Retina (tissue), 1 donor: ENCODE measurements around the gene PLCG2.
A peak's percentile ranks its signal among the peaks of the same experiment; 100 is the strongest.
"Not testable (repeated sequence)": the region's sequence is repeated elsewhere in the genome, so short reads cannot be mapped to it uniquely, and the experiment has no call there.

Experiments used
- DNase-seq: peaks from one replicate; pipeline ENCODE4 v3.0.0-alpha.2; 2016

PLCG2 gene

DNA sequence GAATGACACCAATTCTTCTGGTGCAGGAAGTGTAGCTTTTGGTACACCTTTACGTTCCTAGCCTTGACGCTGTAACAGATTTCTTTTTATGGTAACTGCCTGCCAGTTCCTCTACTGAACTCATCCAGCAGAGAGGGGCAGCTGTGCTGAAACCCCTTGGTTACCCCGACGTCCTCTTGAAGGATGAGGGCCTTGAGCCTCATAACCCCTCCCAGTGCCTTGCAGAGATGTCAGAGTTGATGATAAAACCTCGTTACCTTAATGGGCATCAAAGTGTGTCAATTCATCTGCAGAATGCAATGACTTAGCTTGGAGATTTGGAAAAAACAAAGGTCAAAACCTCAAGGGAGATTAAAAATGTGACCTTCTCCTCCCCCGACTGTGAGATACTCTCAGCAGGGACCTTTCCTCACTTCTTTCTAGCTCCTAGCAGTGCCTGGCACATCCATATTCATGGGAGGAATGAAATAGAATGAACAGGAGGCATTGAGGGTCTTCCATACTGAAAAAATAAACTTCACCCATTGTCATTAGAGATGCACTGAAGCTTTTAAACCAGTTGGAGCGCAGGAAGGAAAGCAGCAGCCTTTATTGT lies 163.0 kb downstream of the PLCG2 start:
- no peak for DNase-seq

GRCh38 chr16:81945665-81946064 lies 166.6 kb downstream of the PLCG2 start:
- DNase-seq: no peak

DNA sequence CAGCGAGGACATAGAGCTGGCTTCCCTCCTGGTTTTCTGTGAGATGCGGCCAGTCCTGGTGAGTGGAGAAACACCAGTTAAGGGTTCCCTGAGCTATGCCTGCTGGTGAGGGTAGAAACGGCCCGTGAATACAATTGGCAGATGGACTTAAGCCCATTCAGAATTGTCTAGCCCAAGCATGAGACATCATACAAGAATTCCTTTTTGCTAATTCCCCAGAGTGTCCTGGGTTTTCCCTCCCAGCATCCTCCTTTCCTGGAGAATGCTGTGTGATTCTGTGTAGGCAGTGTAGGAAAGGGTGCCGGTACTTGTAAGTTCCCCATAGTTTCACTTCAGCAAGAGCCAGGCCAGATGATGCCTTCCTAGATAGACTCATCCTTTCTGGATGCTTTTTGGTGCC lies 167.1 kb downstream of the PLCG2 start:
- DNase-seq: no peak

DNA sequence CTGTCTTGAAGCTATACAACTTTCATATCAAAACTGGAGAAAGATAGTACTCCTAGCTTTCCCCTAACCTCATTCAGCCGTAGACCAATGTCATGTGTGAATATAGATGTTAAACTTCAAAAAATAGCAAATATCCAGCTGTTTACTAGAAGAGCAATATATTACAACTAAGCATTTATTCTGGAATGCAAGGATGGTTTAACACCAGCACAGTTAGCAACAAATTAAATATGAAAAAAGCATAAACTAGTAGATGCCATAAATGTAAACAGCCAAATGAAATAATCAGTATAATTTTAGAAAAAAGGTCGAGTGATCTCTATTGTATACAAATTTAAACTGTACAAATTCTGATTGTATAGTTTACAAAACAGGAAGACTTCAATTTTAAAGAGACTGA lies 172.5 kb downstream of the PLCG2 start:
- DNase-seq: no peak

GRCh38 chr16:81956213-81956948 lies 177.3 kb downstream of the PLCG2 start:
- DNase-seq: no peak

DNA sequence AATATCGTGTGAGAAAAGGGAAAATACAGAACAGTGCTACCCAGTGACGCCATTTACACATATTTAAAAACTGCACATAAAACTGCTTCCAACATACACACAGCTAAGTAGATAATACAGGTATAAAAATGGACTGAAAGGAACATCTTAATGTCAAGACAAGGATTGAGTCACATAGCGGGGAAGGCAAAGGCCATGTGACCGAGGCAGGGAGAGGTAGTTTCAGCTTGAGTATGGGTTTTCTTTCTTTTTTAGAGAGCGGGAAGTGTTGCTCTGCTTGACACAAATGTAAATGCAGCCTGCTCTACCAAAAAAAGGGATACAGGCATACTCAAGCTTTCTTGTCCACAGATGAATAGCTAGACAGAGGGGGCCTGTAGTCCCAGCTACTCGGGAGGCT lies 185.7 kb downstream of the PLCG2 start:
- no peak for DNase-seq

DNA sequence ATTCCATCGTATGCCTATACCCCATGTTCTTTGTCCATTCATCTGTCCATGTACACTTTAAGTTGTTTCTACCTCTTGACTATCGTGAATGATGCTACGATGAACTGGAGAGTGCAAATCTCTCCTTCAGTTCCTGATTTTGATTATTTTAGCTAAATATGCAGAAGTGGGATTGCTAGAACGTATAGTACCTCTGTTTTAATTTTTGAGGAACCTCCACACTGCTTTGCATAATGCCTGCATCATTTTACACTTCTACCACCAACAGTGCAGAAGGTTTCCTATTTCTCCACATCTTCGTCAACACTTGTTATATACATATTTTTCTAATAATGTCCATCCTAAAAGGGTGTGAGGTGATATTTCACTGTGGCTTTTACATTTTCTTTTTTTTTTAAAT lies 188.3 kb downstream of the PLCG2 start:
- DNase-seq: no peak

DNA sequence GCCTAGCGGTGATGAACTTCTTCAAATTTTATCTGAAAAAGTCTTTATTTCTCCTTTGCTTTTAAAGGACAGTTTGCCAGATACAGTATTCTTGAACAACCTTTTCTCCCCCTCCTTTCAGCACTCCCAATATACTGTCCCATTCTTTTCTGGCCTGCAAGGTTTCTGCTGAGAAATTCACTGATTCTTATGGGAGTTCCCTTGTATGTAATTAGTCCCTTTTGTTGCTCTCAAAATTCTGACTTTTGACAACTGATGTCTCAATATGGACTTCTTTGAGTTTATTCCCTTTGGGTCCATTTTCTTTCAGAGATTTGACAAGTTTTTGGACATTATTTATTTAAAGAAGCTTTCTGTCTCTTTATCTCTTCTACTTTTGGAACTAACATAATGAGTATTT lies 192.8 kb downstream of the PLCG2 start:
- no peak for DNase-seq

GRCh38 chr16:81973737-81974136 lies 194.6 kb downstream of the PLCG2 start:
- no peak for DNase-seq

DNA sequence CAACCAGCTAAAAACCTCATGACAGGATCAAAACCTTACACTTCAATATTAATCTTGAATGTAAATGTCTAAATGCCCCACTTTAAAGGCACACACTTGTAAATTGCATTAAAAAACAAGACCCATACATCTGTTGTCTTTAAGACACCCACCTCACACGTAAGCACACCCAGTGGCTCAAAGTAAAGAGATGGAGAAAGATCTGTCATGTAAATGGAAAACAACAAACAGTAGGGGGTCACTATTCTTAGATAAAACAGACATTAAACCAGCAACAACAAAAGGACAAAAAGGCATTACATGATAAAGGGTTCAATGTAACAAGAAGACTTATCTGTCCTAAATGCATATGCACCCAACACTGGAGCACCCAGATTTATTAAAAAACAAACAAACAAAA lies 196.5 kb downstream of the PLCG2 start:
- no peak for DNase-seq

DNA sequence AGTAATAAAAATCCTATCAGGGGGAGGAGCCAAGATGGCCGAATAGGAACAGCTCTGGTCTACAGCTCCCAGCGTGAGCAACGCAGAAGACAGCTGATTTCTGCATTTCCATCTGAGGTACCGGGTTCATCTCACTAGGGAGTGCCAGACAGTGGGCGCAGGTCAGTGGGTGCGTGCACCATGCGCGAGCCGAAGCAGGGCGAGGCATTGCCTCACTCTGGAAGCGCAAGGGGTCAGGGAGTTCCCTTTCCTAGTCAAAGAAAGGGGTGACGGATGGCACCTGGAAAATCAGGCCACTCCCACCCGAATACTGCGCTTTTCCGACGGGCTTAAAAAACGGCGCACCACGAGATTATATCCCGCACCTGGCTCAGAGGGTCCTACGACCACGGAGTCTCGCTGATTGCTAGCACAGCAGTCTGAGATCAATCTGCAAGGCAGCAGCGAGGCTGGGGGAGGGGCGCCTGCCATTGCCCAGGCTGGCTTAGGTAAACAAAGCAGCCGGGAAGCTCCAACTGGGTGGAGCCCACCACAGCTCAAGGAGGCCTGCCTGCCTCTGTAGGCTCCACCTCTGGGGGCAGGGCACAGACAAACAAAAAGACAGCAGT lies 198.3 kb downstream of the PLCG2 start:
- not testable (repeated sequence) for DNase-seq

GRCh38 chr16:81987121-81987520 lies 208.0 kb downstream of the PLCG2 start:
- no peak for DNase-seq

DNA sequence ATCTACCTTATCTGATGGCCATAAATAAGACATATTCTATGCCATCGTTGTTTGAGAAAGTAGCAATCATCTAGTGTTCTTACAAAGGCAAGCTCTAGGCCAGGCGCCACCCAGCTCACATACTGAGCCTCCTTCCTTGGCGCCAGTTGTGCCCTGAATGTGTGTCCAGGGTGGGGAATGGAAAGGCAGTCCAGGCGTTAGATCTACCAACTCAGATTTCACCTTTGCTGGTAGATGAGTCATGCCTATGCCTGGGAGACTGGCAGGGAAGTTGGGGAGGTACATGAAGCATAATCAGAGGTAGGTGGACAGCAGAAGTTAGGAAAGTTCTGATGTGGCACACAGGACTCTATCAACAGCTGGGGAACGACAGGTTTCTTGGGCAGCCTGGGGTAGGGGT lies 208.6 kb downstream of the PLCG2 start:
- no peak for DNase-seq

DNA sequence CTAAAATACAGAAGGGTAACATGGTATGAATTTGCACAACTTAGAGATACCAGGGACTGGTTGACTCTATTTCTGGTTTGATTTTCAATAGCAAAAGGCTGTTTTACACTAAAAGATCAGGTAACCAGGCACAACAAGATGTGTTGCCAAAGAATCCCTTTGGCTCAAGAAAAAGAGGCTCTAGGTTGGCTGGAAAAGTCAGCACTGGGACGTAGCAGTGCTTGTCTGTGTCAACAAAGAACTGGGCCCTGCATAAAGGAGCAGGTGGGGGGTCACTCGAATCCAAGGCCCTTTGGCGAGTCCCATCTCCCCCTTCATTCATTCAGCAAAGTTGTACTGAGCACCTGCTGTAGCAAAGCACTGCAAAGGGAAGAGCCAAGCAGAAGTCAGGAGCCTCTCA lies 213.8 kb downstream of the PLCG2 start:
- DNase-seq: no peak

DNA sequence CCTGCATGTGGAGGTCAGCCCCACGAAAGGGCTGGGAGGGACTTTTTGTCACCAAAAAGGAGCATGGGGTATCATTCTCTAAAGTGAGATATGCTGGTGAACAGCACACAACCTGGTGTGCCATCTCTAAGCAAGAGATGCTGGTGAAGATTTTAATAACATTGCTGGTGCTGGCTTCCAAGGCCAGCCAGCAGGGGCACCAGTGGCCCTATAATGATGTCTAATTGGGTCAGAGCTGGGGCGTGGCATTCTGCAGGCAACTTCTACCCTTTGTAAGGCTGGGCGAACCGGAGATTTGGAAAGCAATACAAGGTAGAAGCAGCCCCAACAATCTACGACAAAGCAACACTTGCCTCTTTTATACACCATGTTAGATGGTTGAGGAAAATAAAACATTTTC lies 215.4 kb downstream of the PLCG2 start:
- DNase-seq: no peak

DNA sequence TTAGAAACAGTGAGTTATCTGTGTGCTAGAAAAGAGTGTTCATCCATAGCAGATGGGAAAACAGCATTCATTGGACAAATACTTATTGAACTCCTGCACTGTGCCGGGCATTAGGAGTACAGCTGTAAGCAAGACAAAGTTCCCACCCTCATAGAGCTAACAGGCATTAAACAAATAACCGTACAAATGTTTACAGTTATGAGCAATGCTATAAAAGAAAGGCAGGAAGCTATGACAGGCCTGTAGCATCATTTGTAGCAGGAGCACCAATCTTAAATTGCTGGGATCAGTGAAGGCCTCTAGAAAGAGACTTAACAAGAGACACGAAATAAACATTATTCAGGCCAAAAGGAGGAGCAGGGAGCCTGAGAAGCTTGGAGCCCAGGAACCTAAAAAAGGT lies 216.6 kb downstream of the PLCG2 start:
- DNase-seq: no peak

GRCh38 chr16:81996664-81997509 lies 217.8 kb downstream of the PLCG2 start:
- no peak for DNase-seq

GRCh38 chr16:81997738-81998137 lies 218.6 kb downstream of the PLCG2 start:
- DNase-seq: no peak

GRCh38 chr16:82002831-82003230 lies 223.7 kb downstream of the PLCG2 start:
- DNase-seq: no peak

DNA sequence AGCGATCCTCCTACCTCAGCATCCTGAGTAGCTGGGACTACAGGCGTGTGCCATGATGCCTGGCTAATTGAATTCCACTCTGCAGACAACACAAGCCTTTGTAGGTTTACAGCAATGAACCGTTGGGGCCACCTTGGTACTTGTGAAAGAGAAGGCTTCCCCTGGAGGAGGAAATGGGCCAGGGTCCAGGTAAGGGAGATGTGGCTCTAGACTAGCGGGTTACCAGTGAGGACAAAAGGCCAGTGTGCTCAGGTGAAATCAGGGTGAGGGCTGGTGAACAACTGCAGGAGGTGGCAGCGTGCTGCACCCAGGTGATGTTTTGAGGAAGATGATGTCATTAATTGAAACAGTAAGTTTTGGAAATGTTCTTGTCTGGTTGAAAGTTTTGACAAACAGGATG lies 225.5 kb downstream of the PLCG2 start:
- DNase-seq: peak; percentile 52

- DNase-seq: peak; percentile 65
Observed at GRCh38 chr16:82005027-82005830, 226.1 kb downstream of the PLCG2 start.

GRCh38 chr16:82006036-82006435 lies 226.9 kb downstream of the PLCG2 start:
- no peak for DNase-seq

- no peak for DNase-seq
Observed at GRCh38 chr16:82007189-82007588, 228.1 kb downstream of the PLCG2 start.
